Right cardiac atrium (tissue), 5 donors: ENCODE data around the gene SYT2. TPM values are rescaled to one million over a fixed set of nuclear protein-coding genes. Genes with fewer than 3 reads are reported as not detected.
"Not testable (repeated sequence)": the region's sequence is repeated elsewhere in the genome, so short reads cannot be mapped to it uniquely, and the experiment has no call there.

ENCODE experiments used
- ATAC-seq, 2 donors: fragments of 200-7000 bp; cut with Tn5 transposase; one replicate each; pipeline versions ENCODE4 v1.8.0 to v1.9.1; 2020; ENCODE audit warnings: moderate library complexity in 2 of 2, mild to moderate bottlenecking in 1 of 2
- DNase-seq, 3 donors: peaks; one replicate each; pipeline ENCODE4 v3.0.0-alpha.2; 2020
- H3K27ac ChIP-seq: one replicate; pipeline ENCODE4 v1.5.1; 2013; ENCODE audit warnings: mild to moderate bottlenecking, low read length, control low read depth, moderate library complexity
- H3K27me3 ChIP-seq: one replicate; pipeline ENCODE4 v1.6.1; 2013; ENCODE audit not compliant: control insufficient read depth, insufficient read depth
- H3K4me1 ChIP-seq: one replicate; pipeline ENCODE4 v1.6.1; 2013; ENCODE audit warnings: low read length; ENCODE audit not compliant: control insufficient read depth, insufficient read depth
- H3K4me3 ChIP-seq: one replicate; pipeline ENCODE4 v1.5.1; 2013; ENCODE audit warnings: low read length, control low read depth
- H3K9me3 ChIP-seq: one replicate; pipeline ENCODE4 v1.6.1; 2013; ENCODE audit warnings: low read length; ENCODE audit not compliant: control insufficient read depth
- WGBS: extraction: QIAGEN DNeasy Blood & Tissue Kit; methylation state at CpG from one replicate; pipeline ENCODE4 v1.1.7; 2013; 5-methylcytosine and 5-hydroxymethylcytosine counted together
- intact Hi-C, 4 donors: fragments of 100-400 bp; cut with DNase I; formaldehyde crosslinking; loops; one replicate each; pipeline versions ENCODE4 v1.11.0 to v1.14.0; 2022 to 2023
- polyA plus RNA-seq: library from polyadenylated mRNA; stranded (reverse); fragments of 200-250 nt; gene quantifications from one replicate; pipeline ENCODE4 v1.2.3, GENCODE V29; 2013
- total RNA-seq, 4 donors: library from RNA; stranded (reverse); fragmentation: NEBNext Ultra II Directional; extraction: Animal tissue kit (Norgen Biotek cat#: 25700); gene quantifications; one replicate each; pipeline ENCODE4 v1.2.1, GENCODE V29; 2021
- donor health status: healthy with polysubstance abuse.
- donor health status: DM: no; HTN: yes; CAD: no.
- donor health status: DM: no; HTN: no; CAD: no.
- donor health status: DM: no; HTN: yes; CAD: no; lungs with severe emphysema.
- donor health status: DM: yes; HTN: yes; CAD: no.

SYT2 gene
- total and polyA plus RNA-seq, 5 donors: 0.02 TPM; not detected in 4

DNA sequence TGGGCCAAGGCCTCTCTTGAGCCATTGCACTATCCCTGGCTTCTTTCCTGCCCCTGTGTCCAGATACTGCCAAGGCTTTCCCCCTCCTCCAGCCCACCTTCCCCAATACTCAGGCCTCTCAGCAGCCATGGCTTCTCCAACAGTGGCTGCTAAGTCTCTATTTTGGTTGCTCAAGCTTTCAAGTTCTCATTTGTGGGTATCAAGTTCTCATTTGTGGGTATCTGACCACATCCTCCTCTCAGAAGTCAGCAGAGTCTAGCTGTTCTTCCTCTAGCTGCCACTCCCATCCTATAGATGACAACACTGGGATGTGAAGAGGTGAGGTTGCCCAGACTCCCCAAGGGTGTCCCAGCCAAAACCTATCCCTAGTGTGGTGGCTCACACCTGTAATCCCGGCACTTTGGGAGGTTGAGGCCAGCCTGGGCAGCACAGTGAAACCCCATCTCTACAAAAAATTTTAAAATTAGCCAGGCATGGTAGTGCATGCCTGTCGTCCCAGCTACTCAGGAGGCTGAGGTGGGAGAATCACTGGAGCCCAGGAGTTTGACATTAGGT lies 80.9 kb downstream of the SYT2 start:
- H3K27ac ChIP-seq, DNase-seq, H3K27me3 ChIP-seq, intact Hi-C loops, H3K4me3 ChIP-seq, ATAC-seq, H3K4me1 ChIP-seq, H3K9me3 ChIP-seq: not testable (repeated sequence)
- WGBS: 80% methylated on average over 2 of the region's 2 CpGs

DNA sequence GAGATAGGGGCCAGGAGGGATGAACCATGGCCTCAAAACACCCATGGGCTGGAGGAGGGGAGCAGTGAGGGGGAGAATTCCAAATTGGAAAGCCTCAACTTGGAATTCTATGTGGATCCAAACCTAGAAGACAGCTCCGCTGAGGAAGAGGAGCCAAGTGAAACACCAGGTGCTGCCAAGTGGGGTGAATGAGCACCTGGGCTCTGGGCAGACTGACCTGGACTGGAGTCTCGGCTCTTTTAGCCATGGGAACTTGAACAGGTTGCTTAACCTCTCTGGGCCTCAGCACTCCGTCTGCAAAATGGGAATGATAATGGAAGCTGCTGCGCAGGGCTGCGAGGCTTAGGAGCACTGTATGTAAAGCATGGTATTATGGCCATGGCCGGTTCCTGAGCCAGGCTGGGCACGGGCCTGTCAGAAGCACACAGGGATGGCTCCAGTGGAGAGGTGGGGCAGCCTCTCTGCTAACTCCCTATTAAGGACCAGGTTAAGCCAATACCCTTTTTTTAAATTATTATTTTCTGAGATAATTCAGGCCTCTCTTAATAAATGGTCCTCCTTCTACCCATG lies 81.5 kb downstream of the SYT2 start:
- WGBS: 90% methylated on average over 7 of the region's 7 CpGs
- Histone ChIP-seq H3K27ac (no peak overlapping the region), H3K27me3 (no peaks in the 10 kb centered on the region), H3K9me3 (no peaks in the 10 kb centered on the region), H3K4me1 (no peaks in the 10 kb centered on the region), H3K4me3 (no peak overlapping the region)
- intact Hi-C loops: no loop called here
- DNase-seq (no peak), ATAC-seq (no peak)

DNA sequence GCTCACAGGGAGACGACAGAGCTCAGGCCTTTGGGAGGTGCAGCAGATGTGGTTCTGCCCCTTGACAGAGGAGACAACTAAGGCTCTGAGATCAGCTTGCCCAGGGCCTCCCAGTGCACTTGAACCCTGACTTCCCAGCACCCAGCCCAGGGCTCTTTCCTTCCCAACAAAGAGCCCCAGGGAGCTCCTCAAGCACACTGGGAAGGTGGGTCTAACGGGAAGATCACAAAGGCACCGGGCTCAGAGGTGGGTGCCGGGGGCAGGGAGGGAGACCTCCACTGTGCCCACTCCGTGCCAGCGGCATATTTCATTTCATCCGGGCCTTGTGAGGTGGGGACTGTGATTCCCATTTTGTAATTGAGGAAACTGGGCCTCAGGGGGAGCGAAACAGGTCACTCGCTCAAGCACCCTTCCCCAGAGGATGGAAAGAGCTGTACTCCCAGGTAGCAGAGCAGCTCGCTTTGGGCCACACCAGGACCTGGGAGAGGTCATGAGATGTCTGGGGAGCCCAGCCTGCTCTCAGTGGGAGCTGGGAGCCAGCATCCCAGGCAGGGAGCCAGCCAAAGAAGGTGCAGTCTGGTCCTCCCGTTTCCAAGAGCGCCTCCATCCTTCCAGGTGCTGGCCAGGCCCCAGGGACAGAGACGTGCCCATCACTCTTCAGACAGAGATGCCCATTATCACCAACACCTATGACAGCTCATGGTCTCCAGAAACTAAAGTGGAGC lies 82.3 kb downstream of the SYT2 start:
- H3K4me1 ChIP-seq: peaks cover under 1% of the 10 kb centered on the region
- no peaks in the 10 kb centered on the region for H3K9me3 ChIP-seq
- 74% methylated on average over 13 of the region's 13 CpGs for WGBS
- ATAC-seq: no peak
- no peak overlapping the region for H3K4me3 ChIP-seq
- H3K27me3 ChIP-seq: no peaks in the 10 kb centered on the region
- no peak overlapping the region for H3K27ac ChIP-seq
- intact Hi-C loops: no loop called here
- no peak for DNase-seq

DNA sequence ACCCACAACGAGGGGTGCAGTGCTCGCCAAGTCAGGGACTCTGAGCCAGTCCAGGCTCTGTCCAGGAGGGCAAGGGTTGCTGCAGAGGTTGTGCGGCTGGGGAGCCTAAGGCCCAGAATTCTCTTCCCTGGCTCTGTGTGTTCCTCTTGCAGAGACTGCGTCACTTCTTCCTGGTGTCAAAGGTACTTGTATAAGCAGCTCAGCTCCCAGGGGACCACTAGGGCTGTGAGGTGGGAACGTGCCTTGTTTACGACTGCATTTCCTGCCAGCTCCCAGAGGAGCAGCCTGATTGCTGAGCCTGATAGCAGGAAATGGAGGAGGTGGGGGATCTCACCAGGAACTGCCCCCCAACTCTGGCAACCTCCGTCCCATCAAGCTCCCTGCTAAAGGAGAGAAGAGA lies 83.2 kb downstream of the SYT2 start:
- H3K27ac ChIP-seq, DNase-seq, H3K27me3 ChIP-seq, intact Hi-C loops, H3K9me3 ChIP-seq, ATAC-seq, H3K4me3 ChIP-seq, H3K4me1 ChIP-seq: not testable (repeated sequence)
- WGBS: 44% methylated on average over 7 of the region's 7 CpGs

DNA sequence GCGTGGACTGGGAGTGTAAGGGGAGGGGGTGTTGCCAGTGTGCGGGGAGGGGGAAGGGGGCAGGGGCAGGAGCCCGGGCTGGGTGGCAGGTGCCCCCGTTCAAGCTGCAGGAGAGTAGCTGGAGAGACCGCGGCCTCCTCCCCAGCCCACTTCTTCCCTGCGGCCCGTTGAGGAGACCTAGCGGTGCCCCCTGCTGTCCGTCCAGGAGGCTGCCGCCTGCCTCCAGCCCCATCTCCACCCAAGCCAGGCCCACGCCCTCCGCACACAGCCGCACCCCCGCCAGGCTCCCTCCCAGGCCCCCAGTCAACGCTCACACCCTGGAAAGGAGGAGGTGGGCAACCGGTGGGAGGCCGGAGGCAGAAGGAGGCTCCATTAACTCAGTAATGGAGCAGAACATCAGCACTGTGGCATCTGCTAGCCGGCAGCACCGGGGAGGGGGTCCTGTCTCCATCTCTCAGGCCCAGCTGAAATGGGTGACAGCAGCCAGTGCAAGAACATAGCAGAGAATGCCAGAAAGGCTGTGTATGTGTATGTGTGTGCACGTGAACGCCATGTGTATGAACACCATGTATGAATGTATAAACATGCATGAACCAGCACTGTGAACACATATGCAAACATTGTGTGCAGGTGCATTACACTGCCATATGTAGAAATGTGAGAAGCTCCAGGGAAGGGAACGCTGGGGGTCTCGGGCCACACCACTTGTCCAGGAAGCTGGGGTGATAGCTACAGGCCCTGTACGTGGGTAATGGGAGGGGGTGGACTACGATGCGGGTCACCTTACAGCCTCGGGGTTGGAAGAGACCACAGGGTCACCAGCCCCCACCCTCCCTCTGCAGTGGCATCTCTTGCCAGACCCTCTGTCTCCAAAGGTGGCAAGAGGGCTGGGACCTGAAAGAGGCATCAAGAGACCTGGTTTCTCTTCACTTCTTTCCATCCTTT lies 84.6 kb downstream of the SYT2 start:
- Histone ChIP-seq H3K4me1 (peaks cover 3% of the 10 kb centered on the region), H3K27me3 (no peaks in the 10 kb centered on the region), H3K4me3 (no peak overlapping the region), H3K9me3 (no peaks in the 10 kb centered on the region), H3K27ac (no peak overlapping the region)
- ATAC-seq: peak; percentile 79 to 80
- intact Hi-C loops: no loop called here
- WGBS: 34% methylated on average over 28 of the region's 28 CpGs
- peak; percentile 74 to 88 (median 87) for DNase-seq

DNA sequence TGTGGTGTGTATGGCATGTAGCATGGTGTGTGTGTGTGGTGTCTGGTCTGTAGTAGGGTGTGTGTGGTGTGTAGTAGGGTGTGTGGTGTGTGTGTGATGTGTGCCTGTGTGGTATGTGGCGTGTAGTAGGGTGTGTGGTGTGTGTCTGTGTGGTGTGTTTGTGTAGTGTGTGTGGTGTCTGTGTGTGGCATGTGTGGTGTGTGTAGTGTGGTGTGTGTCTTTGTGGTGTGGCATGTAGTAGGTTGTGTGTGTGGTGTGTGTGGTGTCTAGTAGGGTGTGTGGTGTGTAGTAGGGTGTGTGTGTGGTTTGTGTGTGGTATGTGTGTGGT lies 85.5 kb downstream of the SYT2 start:
- Histone ChIP-seq H3K27me3 (no peaks in the 10 kb centered on the region), H3K9me3 (no peaks in the 10 kb centered on the region), H3K4me3 (no peak overlapping the region), H3K4me1 (peaks cover 3% of the 10 kb centered on the region), H3K27ac (no peak overlapping the region)
- intact Hi-C loops: no loop called here
- ATAC-seq (peak; percentile 4 to 15), DNase-seq (peak in 1 of 3 donors; percentile 17)
- 69% methylated on average over 1 of the region's 1 CpG for WGBS

DNA sequence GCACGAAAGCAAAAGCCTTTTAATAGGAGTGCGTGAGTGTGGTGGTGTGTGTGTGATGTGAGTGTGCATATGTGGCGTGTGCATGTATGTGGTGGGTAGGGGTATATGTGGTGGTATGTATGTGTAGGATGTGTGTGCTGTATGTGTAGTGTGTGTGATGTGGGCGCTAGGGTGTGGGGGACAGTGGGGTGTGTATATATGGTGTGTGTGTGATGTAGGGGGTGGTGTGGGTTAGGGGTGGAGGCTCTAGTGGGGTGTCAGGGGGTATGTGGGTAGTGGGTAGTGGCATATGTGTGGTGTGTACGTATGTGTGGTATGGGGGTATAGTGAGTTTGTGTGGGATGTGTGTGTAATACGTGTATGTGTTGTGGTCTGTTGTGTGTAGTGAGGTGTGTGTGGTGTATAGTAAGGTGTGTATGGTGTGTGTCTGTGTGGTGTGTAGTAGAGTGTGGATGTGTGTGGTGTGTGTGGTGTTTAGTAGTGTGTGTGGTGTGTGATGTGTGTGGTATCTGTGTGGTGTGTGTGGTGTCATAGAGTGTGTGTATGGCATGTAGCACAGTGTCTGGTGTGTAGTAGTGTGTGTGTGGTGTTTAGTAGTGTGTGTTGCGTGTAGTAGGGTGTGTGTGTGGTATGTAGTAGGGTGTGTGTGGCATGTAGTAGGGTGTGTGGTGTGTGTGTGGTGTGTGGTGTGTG lies 86.0 kb downstream of the SYT2 start:
- Histone ChIP-seq H3K4me1 (peaks cover 3% of the 10 kb centered on the region), H3K27ac (no peak overlapping the region), H3K9me3 (no peaks in the 10 kb centered on the region), H3K27me3 (no peaks in the 10 kb centered on the region), H3K4me3 (no peak overlapping the region)
- no peak for DNase-seq
- ATAC-seq: no peak
- 86% methylated on average over 7 of the region's 7 CpGs for WGBS
- intact Hi-C loops: no loop called here

DNA sequence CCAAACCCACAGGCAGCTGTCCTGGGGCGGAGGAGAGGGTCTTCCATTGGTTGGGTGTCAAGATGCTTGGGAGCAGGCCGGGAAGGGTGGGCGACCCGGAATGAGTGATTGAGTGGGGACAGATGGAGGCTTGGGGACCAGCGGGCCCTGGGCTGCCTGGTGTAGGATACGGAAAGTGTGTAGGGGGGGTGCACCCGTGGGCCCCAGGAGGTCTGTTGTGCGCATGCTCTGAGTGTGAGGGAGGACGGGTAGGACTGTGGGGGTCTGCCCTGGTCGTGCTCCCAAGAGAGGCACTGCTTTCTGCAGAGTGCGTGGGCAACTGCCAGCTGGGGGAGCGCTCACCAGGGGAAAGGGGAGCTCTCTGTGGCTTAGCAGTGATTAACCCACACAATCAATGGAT lies 86.8 kb downstream of the SYT2 start:
- H3K4me3 ChIP-seq, H3K27ac ChIP-seq, intact Hi-C loops, H3K27me3 ChIP-seq, H3K9me3 ChIP-seq, H3K4me1 ChIP-seq: not testable (repeated sequence)
- DNase-seq (peak in 2 of 3 donors; percentile 51 to 62), ATAC-seq (peak in 1 of 2 donors; percentile 15)
- WGBS: 59% methylated on average over 12 of the region's 12 CpGs

DNA sequence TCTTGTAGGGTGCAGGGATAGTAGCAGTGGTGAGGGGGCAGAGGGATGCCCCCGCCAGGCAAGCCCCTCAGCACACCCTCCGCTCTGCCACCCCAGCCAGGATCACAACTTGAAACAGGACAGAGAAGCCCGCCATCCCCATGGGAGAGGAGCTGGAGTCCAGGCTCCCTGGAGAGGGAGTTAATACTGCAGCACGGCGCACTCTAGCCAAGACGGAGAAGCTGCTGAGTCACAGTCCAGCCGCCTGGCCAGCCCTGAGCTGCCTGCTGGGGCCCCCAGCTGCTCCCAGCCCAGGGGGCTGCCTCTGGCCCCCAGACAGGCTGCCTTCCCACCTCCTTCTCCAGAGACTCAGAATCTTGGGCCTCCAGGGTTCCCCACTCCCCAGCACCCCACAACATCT lies 87.2 kb downstream of the SYT2 start:
- H3K27ac ChIP-seq: no peak overlapping the region
- H3K4me3 ChIP-seq: no peak overlapping the region
- no peaks in the 10 kb centered on the region for H3K9me3 ChIP-seq
- peaks cover 7% of the 10 kb centered on the region for H3K4me1 ChIP-seq
- DNase-seq: peak; percentile 72 to 81 (median 81)
- peak; percentile 60 to 62 for ATAC-seq
- H3K27me3 ChIP-seq: no peaks in the 10 kb centered on the region
- 44% methylated on average over 7 of the region's 7 CpGs for WGBS
- intact Hi-C loops: no loop called here

DNA sequence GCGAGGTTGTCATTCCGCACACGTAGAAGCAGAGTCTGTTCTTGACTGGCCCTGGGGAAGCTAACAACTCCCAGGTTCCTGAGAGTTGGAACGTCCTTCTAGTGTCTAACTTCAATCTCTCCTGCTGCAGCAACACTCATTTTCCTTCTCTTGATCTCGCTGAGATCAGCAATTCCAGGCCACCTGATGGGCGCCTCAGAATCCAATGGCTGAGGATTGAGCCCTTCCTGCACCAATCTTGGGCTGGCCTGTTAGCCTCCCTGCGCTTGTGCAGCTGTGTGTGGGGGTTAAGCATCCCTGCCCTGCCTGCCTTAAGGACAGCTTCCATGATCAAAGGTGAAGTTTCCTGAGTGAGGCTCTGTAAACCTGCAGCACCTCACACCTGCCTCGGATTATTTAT lies 87.9 kb downstream of the SYT2 start:
- ATAC-seq: no peak
- Histone ChIP-seq H3K27ac (no peak overlapping the region), H3K27me3 (no peaks in the 10 kb centered on the region), H3K9me3 (no peaks in the 10 kb centered on the region), H3K4me3 (no peak overlapping the region), H3K4me1 (peaks cover 7% of the 10 kb centered on the region)
- intact Hi-C loops: no loop called here
- DNase-seq: no peak
- 94% methylated on average over 8 of the region's 8 CpGs for WGBS
